HG03064 (cell line): ENCODE results near the gene CST6.

Experiments used
- ATAC-seq: cut with Tn5 transposase; IDR thresholded peaks from one replicate; pipeline ENCODE4 v1.9.1; 2021; ENCODE audit warnings: low read depth; ENCODE audit not compliant: unreplicated experiment

The CST6 gene, protein sequence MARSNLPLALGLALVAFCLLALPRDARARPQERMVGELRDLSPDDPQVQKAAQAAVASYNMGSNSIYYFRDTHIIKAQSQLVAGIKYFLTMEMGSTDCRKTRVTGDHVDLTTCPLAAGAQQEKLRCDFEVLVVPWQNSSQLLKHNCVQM

DNA sequence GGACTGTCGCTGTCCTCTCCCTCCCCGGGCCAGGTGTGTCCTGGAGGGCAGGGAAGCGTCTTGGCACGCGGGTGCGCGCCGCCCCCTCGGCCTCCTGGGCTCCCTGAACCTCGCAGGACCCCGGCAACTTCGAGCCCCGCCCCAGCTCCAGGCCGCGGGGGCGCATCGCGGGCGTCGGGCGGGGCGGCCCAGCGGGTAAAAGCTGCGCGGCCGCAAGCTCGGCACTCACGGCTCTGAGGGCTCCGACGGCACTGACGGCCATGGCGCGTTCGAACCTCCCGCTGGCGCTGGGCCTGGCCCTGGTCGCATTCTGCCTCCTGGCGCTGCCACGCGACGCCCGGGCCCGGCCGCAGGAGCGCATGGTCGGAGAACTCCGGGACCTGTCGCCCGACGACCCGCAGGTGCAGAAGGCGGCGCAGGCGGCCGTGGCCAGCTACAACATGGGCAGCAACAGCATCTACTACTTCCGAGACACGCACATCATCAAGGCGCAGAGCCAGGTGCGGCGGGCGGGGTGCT lies at the start of gene CST6:
Gene CST6 (plus strand): TSS at position 224 of the 519 bp plus-strand sequence. CDS start 37 bp downstream, at position 261.
- no peak for ATAC-seq

DNA sequence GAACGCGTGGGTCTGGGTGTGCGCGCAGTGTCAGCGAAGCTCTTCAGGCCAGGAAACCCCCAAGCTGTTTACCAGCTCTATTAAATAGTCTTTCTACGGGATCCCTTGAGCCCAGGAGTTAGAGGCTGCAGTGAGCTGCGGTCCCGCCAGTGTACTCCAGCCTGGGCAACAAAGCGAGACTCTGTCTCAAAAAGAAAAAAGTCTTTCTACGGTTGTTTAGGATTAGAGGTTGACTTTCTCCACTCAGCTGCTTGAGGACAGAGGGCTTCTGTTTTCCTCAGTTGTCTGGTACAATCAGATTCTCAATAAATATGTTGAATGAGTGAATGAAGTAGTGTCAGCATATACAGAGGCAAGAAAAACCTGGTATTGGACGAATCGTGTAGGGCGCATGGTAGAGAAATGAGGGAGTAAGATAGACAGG lies 49.7 kb upstream of the CST6 start:
- no peak for ATAC-seq

DNA sequence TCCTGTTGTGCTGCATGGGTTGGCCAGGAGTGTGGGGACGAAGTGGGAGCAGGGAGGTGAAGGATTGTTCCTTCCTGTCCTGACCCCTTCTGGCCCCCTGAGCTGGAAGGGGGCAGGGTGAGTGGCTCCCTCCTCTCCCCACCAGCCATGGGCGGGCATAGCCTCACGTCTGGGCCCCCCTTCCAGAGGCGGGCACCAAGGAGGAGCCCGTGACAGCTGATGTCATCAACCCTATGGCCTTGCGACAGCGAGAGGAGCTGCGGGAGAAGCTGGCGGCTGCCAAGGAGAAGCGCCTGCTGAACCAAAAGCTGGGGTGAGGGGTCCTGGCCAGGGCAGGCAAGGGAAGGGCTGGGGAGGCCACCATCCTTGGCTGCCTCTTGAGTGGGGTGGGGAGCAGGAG lies 46.9 kb upstream of the CST6 start:
- no peak for ATAC-seq

- ATAC-seq: no peak
Measured at GRCh38 chr11:65965986-65966762, 45.6 kb upstream of the CST6 start.

- no peak for ATAC-seq
Measured at GRCh38 chr11:65967329-65967934, 44.4 kb upstream of the CST6 start.

DNA sequence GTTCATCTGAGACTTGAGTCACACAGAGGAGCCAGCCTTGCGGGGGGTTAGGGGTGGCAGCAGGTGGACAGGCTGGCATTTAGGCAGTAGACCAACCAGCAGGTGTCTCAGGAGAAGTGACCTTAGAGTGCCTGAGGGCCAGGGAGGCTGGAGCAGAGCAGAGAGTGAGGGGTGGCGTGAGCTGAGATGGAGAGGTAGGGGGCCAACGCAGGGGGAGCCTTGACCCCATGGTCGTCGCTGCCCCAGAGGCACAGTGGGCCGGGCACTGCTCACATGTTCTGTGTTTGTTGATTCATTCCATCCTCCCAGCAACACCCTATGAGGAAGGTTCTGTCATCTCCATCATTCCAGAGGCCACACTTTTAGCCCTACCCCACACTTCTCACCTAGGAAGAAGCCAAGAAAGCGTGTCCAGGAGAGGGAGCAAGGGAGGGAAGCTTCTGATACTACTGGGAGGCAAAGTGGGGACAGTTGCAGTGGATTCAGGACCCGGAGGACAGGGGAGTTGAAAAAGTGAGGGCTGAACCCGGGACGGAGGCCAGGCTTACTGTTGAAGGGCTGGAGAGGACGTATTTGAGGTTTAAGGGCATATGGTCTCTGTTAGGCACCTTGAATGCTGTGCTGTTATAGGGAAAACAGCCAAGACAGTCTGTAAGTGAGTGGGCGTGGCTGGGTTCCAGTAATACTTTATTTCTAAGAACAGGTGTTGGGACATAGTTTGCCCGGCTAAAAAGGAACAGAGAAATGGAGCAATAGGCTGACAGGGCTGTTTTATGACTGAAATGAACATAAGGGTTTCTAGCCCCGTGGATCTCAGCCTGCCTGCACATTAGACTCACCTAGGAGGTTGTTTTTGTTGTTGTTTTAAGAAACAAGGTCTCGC lies 43.0 kb upstream of the CST6 start:
- no peak for ATAC-seq

DNA sequence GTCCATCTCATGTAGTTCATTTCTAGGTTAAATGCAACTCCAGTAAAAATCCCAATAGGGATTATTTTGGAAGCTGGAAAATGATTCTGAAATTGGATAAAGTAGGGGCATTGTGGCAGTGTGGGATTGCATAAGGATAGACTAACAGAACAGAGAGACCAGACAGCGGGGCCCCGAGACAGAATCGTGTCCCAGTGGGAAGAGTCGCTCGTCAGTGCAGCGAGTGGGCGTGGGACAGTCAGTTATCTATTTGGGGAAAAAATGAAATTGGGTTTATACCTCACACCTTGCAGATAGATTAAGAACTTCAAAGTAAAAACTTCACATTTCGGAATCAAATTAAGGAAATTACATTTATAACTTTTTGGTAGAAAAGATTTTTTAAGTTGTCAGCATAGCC lies 39.7 kb upstream of the CST6 start:
- no peak for ATAC-seq

DNA sequence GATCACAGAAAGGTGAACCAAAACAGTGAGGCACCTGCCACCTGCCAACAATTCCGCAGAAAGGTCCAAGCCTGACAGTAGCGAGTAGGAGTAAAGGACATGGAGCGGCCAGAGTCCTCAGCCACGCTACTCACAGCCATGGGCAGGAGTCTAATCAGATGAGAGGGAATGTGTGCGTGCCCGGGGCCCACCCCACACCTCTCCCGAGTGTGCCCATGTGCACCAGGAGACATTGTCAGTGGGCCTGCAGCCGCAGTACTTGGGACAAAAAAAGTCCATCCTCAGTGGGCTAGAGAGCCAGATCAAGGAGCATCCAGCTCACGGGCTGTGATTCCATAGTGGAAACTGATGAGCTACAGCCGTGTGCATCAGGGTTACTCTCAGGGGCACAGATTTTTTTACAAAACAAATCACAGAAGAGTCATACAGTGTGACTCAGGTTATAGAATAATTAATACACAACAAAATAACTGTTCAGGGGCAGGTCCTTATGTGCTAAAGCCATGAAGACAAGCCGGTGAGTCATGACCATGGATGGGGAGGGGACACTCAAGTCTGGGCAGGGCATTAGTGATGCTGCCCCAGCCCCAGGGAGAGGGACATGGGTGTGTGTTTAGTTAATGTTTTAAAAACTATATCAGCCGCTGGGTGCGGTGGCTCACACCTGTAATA lies 38.2 kb upstream of the CST6 start:
- no peak for ATAC-seq

GRCh38 chr11:65975771-65976170 lies 36.0 kb upstream of the CST6 start:
- no peak for ATAC-seq

- no peak for ATAC-seq
Measured at GRCh38 chr11:65976216-65977176, 35.3 kb upstream of the CST6 start.

GRCh38 chr11:65977621-65978390 lies 34.0 kb upstream of the CST6 start:
- no peak for ATAC-seq

DNA sequence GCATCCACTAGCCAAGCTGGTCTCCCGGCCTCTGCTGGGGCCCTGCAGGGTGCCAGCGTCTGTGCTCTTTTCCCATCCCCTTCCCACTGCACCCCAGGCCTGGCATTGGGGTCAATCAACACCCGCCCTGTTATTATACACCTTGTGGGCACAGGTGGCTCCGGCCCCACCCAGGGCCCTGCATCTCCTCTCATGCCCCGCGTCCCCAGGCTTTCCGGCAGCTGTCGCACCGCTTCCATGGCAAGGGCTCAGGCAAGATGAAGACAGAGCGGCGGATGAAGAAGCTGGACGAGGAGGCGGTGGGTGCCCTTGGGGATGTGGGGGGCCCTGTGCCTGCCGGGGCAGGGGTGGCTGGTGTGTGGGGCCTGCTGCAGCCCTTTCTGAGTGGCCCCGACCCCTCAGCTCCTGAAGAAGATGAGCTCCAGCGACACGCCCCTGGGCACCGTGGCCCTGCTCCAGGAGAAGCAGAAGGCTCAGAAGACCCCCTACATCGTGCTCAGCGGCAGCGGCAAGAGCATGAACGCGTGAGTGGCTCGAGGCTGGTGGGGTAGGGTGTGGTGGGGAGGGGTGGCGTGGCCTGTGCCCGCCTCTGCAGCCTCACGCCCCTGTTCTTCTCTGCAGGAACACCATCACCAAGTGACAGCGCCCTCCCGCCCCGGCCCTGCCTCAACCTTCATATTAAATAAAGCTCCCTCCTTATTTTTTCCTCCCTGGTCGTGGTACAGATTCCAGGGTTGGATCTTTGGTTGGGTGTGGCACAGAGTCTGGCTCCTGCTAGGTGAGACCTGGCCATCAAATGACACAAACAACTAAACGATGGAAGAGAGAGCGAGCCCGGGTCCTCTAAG lies 33.2 kb upstream of the CST6 start:
- ATAC-seq: no peak

- no peak for ATAC-seq
Measured at GRCh38 chr11:65979261-65979759, 32.5 kb upstream of the CST6 start.

DNA sequence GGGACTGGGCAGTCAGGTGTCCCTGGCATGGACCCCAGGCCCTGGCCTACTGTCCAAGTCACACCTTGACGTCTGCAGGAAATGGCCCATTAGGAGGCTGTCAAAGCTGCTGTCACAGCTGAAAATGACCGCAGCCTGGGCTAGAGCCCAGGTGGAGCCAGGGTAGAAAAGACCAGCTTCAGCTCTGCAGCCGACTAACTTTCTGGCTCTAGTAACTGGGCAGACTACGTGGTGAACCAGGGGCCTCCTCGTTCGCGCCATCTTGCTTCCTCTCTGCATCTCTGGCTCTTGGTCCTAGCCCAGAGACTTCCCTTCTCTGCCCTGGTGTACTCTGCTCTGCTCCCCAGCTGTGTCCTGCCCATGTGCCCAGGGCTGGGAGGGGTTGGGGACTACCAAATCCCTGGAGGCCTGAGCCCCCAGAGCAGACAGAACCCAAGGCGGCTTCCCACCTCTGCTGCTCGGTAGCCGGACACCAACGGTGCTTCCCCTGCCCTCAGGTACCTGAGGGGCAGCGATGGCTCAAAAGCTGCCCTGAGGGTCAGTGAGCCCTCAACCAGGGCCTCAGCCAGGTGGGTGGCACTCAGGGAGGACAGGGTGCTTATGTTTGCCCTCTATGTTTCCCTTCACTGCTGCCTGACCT lies 30.6 kb upstream of the CST6 start:
- no peak for ATAC-seq

- no peak for ATAC-seq
Measured at GRCh38 chr11:65981972-65982823, 29.6 kb upstream of the CST6 start.
